Cardiac fibroblast (primary cell): ENCODE results near the gene TTLL5.

Experiments used
- DNase-seq, 2 donors: peaks; one replicate each; pipeline versions ENCODE4 v3.0.0 to v3.0.0-alpha.2; 2010; ENCODE audit warnings: low read depth in 2 of 2
- H3K4me3 ChIP-seq, 2 donors: replicated peaks in 1 of 2; 1 replicate in 1 of 2; 2 replicates in 1 of 2; pipeline ENCODE4 v1.5.1; 2011; ENCODE audit warnings: low read depth in 2 of 2, low read length in 2 of 2, mild to moderate bottlenecking in 2 of 2, moderate library complexity in 1 of 2
- CTCF ChIP-seq: IDR thresholded peaks from one replicate; pipeline ENCODE4 v1.5.1; 2011; ENCODE audit warnings: low read depth, mild to moderate bottlenecking, low read length, inconsistent platforms

Gene TTLL5

GRCh38 chr14:75811136-75811829 lies 150.2 kb downstream of the TTLL5 start:
- peak in 1 of 2 donors; percentile 15 for DNase-seq
- no peak for TF ChIP-seq CTCF
- H3K4me3 ChIP-seq = no peak overlapping the region

DNA sequence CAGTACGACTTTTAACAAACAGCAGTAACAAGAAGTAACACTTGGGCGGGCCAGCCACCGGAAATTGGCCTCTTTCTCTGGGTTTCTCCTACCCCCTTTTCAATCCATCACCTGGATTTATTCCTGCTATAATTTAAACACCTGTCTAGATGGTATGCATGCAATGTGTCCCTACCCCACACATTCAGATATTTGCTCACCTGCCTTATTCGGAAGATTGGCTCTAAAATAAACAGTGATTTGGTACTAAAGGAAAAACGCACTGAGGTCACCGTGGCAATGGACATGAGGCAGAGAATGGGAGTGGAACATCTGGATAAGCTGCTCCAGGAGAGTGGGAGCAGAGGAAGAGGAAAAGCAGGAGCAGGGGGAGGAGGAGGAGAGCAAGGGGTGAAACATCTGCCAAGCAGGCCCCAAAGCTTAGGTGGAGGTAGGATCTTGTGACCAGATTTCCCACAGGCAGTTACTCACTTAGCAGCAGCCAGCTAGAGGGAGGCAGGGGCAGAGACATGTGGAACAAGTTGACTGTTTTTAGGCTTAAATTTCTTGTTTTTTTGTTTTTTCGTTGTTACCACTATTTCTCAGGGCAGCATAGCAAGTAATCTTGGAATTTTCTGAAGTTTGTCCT lies 150.9 kb downstream of the TTLL5 start:
- DNase-seq = no peak
- no peak for TF ChIP-seq CTCF
- H3K4me3 ChIP-seq = no peak overlapping the region

- no peak for DNase-seq
- TF ChIP-seq CTCF = no peak
- no peak overlapping the region for H3K4me3 ChIP-seq
Measured at GRCh38 chr14:75812622-75813021, 151.6 kb downstream of the TTLL5 start.

DNA sequence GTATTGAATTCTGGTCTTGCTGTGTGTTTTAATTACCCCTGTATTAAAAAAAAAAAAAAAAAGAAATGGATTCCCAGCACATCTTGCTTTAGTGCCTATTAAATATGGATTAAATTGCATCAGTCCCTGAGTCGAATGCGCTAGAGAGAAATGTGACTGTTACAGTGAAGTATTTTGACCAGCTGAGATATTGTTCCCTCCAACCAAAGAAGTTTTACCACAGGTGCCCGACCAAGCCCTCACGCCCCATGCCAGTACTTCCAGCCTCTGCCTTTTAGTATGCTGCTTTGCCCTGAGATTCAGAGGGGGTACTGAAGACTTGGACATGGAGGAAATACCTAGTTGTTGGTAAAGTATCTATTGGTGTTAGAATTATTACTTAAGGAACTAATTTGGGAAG lies 159.7 kb downstream of the TTLL5 start:
- DNase-seq = no peak
- no peak overlapping the region for H3K4me3 ChIP-seq
- TF ChIP-seq CTCF = no peak

GRCh38 chr14:75821831-75822521 lies 160.9 kb downstream of the TTLL5 start:
- no peak overlapping the region for H3K4me3 ChIP-seq
- no peak for DNase-seq
- no peak for TF ChIP-seq CTCF

DNA sequence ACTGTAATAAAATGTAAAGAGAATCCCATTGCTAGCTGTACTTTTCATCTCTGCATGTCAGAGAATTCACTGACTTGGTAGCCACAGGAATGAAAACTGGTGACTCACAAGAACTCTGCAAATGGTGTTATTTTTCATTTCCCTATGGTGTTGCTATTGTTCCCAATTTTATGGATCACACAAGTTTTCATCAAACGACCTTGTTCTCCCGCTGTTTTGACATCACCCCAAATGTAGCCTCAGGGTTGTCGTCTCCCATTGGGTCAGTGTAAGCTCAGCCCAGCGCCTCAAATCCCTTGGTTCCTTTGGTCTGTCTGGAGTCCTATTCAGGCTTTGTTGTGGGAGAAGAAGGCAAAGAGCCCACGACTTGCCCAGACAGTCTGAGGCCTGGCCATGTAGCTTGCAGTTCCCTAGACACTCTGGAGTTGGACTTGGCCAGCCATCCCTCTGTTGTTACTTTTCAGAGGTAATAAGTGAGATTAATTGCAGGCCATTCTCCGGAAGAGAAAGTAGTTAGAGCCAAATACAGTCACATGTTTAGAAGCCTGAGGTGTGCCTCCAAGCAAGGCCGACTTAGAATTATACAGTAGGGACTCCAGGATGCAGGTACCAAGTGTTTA lies 161.6 kb downstream of the TTLL5 start:
- H3K4me3 ChIP-seq = no peak overlapping the region
- peak; percentile 71 to 76 for DNase-seq
- no peak for TF ChIP-seq CTCF
